HuH-7 (cell line): ENCODE results near the gene DCLK1.
A peak's percentile ranks its signal among the peaks of the same experiment; 100 is the strongest.

Experiments
- DNase-seq: peaks from one replicate; pipeline ENCODE4 v3.0.0; 2011; ENCODE audit warnings: low spot score

DCLK1 gene

GRCh38 chr13:35784286-35784951 is 346.8 kb downstream of the DCLK1 start:
- DNase-seq, result peak; percentile 14

DNA sequence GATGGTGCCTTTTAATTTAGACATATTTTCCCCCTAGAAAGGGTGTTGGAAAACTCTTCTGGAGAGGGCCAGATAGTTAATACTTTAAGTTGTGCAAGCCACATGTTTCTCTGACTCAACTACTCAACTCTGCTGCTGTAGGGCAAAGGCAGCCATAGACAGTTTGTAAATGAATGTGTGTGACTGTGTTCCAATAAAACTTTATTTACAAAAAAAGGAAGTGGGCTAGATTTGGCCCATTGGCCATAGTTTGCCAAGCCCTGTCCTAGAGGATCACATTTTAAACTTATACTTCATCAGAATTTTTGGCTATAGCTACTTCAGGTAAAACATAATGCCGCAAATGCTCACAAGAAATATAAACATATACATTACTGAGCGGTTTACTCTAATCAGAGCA is 348.4 kb downstream of the DCLK1 start:
- DNase-seq, result no peak

DNA sequence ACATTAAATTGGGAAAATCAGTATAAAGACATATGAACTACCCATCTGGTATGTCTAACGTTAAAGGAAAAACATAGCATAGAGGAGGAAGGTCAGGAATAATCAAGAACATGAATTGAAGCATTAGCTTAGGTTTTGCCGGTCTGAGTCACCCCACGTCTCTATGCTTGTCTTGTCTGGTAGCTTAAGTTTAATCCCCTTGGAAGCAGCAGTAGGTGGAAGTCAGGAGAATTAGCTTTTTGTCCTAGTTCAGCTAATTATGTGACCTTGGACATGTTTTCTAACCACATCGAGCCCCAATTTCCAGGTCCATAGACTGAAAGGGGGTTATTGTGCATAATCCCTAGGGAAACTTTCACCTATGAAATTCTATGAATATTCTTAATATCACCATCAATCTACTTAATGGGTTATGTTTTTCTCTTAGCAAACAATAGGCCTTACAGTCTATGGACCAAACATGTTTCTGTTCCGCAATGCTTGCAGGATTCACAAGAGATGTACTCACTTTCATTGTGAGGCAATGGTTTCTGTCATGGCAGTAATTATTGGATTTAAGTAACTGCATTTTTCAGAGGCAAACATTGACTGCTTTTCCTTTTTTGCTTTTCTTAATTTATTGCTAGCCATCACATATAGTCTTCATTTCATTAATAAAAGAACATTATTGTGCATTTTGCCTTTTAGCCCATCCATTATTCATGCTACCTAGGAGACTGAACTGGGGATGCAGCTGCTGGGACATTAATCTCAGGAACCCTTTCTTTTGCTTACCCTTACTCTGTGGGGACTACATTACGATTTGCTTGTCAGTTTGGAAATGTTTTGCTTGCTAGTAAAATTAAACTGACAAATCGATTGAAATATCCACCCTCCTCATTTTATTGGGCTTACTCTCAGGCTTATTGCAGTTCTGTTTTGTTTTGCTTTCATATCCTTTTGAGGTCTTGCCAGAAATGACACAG is 349.9 kb downstream of the DCLK1 start:
- no peak for DNase-seq

DNA sequence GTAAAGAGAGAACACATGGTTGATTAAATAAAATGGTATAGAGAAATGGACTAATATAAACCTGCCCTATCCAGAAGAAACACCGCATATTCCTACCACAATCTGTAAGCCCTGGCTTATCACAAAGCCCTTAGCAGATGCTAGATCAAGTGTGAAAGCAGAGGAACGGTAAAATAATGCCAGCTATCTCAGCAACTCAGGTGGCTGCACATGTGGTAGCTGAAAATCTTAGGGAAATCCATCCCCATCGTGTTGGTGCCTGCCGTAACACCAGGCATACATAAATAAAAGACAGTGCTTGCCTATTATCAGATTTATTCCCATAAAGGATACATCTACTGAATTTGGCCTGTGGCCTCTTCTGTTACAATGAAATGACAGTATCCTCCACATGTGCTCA is 350.6 kb downstream of the DCLK1 start:
- no peak for DNase-seq

DNA sequence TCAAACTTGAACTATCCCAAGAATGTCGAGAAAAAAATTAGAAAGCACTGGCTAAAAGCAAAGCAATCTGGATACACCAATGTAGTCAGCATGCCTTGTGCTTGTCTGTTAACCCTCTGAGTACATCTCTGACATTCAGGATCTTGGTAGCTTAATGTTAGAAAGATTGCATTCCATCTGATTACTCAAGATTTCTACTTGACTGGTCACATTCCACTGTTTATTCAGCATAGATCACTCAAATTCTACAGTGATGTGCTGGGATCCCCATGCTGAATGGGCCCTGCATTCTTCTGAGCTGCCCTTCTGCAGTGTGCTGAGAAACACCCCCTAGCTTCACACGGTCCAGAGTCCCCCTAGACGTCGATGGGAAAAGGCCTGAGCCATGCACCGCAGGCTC is 359.3 kb downstream of the DCLK1 start:
- DNase-seq, result no peak

- DNase-seq, result no peak
Observed at GRCh38 chr13:35770756-35771297, 360.4 kb downstream of the DCLK1 start.

- DNase-seq, result no peak
Observed at GRCh38 chr13:35769812-35770211, 361.4 kb downstream of the DCLK1 start.

DNA sequence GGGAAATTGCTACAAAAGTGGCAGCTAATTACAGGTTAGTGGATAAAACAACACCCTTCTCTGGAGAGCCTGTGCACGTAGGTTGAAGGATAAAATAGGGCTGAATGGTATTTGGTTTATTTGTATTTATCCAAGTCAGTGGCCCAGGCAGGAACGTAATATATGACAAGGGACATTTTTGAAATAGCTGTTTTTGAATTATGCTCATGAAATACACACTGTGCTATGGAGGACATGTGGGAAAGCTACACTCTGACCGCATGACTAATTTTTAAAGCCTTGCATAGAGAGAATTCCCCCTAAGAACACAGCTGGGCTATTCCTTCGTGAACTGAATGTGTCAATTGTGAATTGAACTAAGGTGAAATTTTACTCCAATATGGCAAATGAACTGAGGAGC is 362.6 kb downstream of the DCLK1 start:
- DNase-seq, result no peak

DNA sequence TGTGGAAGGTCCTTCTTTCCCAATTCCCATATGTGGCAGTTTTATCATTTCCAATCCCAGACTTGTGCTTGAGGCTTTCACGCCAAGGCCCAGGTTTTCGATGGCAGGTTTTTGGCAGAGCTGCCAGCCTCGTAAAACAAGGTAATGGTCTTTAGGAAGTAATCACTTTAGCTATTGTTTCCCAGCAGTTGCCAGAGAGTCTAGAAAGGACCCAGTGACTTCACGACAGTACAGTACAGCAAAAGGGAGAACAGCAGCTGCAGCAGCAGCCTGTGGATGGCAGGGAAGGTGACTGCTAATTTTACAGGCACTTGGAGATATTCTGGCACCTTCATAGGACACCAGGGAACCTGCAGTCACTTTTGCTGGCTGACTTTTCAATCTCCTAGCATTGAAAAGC is 363.1 kb downstream of the DCLK1 start:
- no peak for DNase-seq

- DNase-seq, result no peak
Observed at GRCh38 chr13:35767256-35767976, 363.8 kb downstream of the DCLK1 start.

DNA sequence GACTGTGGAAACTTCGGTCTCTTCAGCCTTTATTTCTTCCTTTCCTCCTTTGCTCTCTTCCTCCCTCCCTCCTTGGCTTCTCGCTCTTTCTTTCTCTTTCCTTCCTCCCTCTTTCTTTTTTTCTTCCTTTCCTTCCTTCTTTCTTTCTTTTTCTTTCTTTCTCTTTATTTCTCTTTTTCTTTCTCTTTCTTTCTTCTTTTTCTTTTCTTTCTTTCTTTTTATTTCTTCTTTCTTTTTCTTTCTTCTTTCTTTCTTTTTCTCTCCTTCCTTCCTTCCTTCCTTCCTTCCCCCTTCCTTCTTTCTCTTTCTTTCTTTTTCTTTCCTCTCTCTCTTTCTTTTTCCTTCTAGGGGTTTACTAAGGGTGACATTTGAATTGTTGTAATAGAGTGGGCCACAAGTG is 364.5 kb downstream of the DCLK1 start:
- DNase-seq, result no peak

- no peak for DNase-seq
Observed at GRCh38 chr13:35765941-35766340, 365.2 kb downstream of the DCLK1 start.

GRCh38 chr13:35765366-35765765 is 365.8 kb downstream of the DCLK1 start:
- no peak for DNase-seq

DNA sequence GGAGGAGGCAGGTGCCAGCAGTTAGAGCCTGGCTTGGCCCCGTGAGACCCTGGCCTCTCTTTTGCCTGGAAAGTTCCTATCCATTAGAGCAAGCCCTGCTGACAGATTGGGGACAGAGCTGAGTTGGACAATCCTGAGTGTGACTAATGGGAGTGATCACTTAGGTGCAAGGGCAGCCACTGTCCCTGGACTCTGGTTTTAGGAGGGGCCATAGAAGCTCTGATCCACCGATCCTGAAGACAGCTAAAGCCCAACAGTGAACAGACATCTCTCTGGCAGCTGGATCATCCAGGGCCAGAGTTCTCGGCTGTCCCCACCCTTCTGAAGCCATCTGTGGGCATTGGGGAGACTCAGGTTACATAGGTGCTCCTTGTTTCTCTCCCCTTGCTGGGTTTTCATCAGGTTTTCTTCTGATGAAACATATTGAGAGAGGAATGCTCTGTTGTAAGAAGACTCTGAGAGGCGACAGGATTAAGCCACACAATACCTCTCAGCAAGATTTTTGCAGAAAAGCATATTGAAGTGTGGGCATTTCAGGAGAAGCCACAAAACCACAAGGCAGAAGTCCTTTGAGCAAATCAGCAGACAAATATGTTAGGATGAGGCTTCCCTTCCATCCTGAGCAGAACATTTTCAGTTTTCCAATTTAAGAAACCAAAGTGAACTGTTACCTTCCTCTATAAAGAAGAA is 366.7 kb downstream of the DCLK1 start:
- DNase-seq, result no peak

GRCh38 chr13:35763782-35764123 is 367.4 kb downstream of the DCLK1 start:
- DNase-seq, result no peak

GRCh38 chr13:35763060-35763781 is 368.0 kb downstream of the DCLK1 start:
- DNase-seq, result no peak

GRCh38 chr13:35761440-35762252 is 369.5 kb downstream of the DCLK1 start:
- no peak for DNase-seq

GRCh38 chr13:35760735-35761281 is 370.4 kb downstream of the DCLK1 start:
- DNase-seq, result no peak

- no peak for DNase-seq
Observed at GRCh38 chr13:35747594-35747993, 383.6 kb downstream of the DCLK1 start.

- no peak for DNase-seq
Observed at GRCh38 chr13:35744566-35745178, 386.5 kb downstream of the DCLK1 start.
